DMS53 treated with DMSO at 0.1 percent for 48 hours (cell line): Measurements from ENCODE around the gene SHISA7.
"Not testable (repeated sequence)": the region's sequence is repeated elsewhere in the genome, so short reads cannot be mapped to it uniquely, and the experiment has no call there.

ENCODE experiments used
- DNase-seq: peaks from one replicate; lab custom pipeline; 2025; ENCODE audit not compliant: unreplicated experiment; lab: John Stamatoyannopoulos, UW

Gene SHISA7

GRCh38 chr19:55421281-55421680 is 21.8 kb downstream of the SHISA7 start:
- DNase-seq = not testable (repeated sequence)

GRCh38 chr19:55419624-55420236 is 23.4 kb downstream of the SHISA7 start:
- DNase-seq = no peak

GRCh38 chr19:55419103-55419502 is 24.0 kb downstream of the SHISA7 start:
- no peak for DNase-seq

GRCh38 chr19:55418185-55418584 is 24.9 kb downstream of the SHISA7 start:
- DNase-seq = peak; percentile 46

GRCh38 chr19:55410168-55410567 is 32.9 kb downstream of the SHISA7 start:
- no peak for DNase-seq

GRCh38 chr19:55409179-55409578 is 33.9 kb downstream of the SHISA7 start:
- not testable (repeated sequence) for DNase-seq

GRCh38 chr19:55408533-55408872 is 34.6 kb downstream of the SHISA7 start:
- no peak for DNase-seq

GRCh38 chr19:55407800-55408532 is 35.1 kb downstream of the SHISA7 start:
- DNase-seq = peak; percentile 96

GRCh38 chr19:55407550-55407799 is 35.6 kb downstream of the SHISA7 start, which contains the start of gene UBE2S:
Gene UBE2S (minus strand): TSS chr19:55407788. CDS start chr19:55407589, 199 bp downstream.
- DNase-seq = not testable (repeated sequence)

- DNase-seq = no peak
Observed at GRCh38 chr19:55406826-55407549, 36.1 kb downstream of the SHISA7 start.

- DNase-seq = no peak
Observed at GRCh38 chr19:55406091-55406825, 36.8 kb downstream of the SHISA7 start.

GRCh38 chr19:55405638-55406037 is 37.5 kb downstream of the SHISA7 start:
- DNase-seq = no peak

GRCh38 chr19:55402509-55402908 is 40.6 kb downstream of the SHISA7 start:
- DNase-seq = no peak

GRCh38 chr19:55401390-55401789 is 41.7 kb downstream of the SHISA7 start:
- DNase-seq = not testable (repeated sequence)

- DNase-seq = no peak
Observed at GRCh38 chr19:55400281-55401087, 42.6 kb downstream of the SHISA7 start.

- no peak for DNase-seq
Observed at GRCh38 chr19:55398200-55398925, 44.7 kb downstream of the SHISA7 start.

GRCh38 chr19:55392820-55393761 is 50.0 kb downstream of the SHISA7 start:
- no peak for DNase-seq

GRCh38 chr19:55391702-55392615 is 51.1 kb downstream of the SHISA7 start:
- no peak for DNase-seq
